ENCODE data around the gene YIPF3. TPM values are rescaled to one million over a fixed set of nuclear protein-coding genes. Genes with fewer than 3 reads are reported as not detected.
A peak's percentile ranks its signal among the peaks of the same experiment; 100 is the strongest.

YIPF3 gene
- total and polyA plus RNA-seq, 9 of the 15 experiments (the other 6 are each of a cell fraction or from before 2014, with no cell fraction given): 27.5 to 75.3 (median 57.6) TPM

DNA sequence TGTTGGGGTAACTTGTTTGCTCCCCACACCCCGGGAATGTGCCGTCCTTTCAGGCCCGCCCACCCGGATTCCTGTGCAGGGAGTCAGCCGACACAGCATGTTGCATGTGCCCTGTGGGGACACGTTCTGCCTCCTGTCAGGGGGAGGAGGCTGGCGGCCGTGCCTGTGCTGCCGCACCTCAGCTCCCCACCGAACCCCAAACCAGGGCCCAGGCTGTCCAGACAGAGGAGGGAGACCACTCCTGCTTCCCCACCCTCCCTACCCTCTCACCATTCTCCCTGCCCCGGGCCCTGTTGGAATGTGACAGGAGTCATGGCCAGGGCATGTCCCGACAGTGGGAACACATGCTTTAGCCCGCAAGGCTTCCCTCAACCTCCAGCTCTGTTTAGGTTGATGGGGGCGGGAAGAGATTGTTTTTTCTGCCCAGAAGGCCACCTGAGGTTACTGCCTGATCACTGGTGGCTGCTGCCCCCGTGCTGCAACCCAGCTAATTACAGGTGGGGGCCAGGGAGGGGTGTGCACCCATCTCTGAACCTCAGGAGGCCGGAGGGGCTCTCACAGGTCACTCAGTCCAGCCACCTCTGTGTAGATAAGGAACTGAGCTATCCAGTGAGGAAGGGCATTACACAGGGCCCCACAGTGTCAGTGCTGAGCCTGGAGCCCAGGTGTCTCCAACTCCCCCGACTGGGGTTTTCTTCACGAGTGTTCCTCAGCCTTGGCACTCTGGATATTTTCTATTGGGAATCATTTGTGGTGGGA, 20.2 kb downstream of the YIPF3 start (continued):
- TF ChIP-seq, protein P1, sequence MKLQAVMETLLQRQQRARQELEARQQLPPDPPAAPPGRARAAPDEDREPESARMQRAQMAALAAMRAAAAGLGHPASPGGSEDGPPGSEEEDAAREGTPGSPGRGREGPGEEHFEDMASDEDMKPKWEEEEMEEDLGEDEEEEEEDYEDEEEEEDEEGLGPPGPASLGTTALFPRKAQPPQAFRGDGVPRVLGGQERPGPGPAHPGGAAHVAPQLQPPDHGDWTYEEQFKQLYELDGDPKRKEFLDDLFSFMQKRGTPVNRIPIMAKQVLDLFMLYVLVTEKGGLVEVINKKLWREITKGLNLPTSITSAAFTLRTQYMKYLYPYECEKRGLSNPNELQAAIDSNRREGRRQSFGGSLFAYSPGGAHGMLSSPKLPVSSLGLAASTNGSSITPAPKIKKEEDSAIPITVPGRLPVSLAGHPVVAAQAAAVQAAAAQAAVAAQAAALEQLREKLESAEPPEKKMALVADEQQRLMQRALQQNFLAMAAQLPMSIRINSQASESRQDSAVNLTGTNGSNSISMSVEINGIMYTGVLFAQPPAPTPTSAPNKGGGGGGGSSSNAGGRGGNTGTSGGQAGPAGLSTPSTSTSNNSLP (IDR thresholded peaks at IDR 0.05; ENCODE audit: borderline replicate concordance, low read depth, low read length): no peak
- TF ChIP-seq, protein P2, sequence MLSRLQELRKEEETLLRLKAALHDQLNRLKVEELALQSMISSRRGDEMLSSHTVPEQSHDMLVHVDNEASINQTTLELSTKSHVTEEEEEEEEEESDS (CRISPR knock-in tag; IDR thresholded peaks at IDR 0.05): no peak
- TF ChIP-seq ZNF57 (CRISPR knock-in tag; IDR thresholded peaks at IDR 0.05) (no peak), RFX1 (IDR thresholded peaks at IDR 0.05) (no peak), KLF6 (CRISPR knock-in tag; IDR thresholded peaks at IDR 0.05; ENCODE audit: borderline replicate concordance) (no peak), ZKSCAN8 (CRISPR knock-in tag; IDR thresholded peaks at IDR 0.05) (no peak), SMARCA5 (IDR thresholded peaks at IDR 0.05) (no peak), ZNF197 (CRISPR knock-in tag; IDR thresholded peaks at IDR 0.05; ENCODE audit: low read depth) (no peak), STAG1 (CRISPR knock-in tag; IDR thresholded peaks at IDR 0.05; ENCODE audit: borderline replicate concordance) (peak; percentile 70; the same call in 1 of the 2 replicates), TAL1 (IDR thresholded peaks at IDR 0.05) (no peak), ZNF717 (CRISPR knock-in tag; IDR thresholded peaks at IDR 0.05) (no peak), DACH1 (IDR thresholded peaks at IDR 0.05; ENCODE audit: partially characterized antibody) (peak; percentile 13), ZNF274 (IDR thresholded peaks at IDR 0.05; ENCODE audit: borderline replicate concordance, low read depth, low read length) (no peak), MYNN (IDR thresholded peaks at IDR 0.05) (peak; percentile 36; the same call in 1 of the 2 replicates), MYNN (CRISPR knock-in tag; IDR thresholded peaks at IDR 0.05) (no peak), CHCHD3 (CRISPR knock-in tag; IDR thresholded peaks at IDR 0.05) (no peak)
- TF ChIP-seq, protein P3, sequence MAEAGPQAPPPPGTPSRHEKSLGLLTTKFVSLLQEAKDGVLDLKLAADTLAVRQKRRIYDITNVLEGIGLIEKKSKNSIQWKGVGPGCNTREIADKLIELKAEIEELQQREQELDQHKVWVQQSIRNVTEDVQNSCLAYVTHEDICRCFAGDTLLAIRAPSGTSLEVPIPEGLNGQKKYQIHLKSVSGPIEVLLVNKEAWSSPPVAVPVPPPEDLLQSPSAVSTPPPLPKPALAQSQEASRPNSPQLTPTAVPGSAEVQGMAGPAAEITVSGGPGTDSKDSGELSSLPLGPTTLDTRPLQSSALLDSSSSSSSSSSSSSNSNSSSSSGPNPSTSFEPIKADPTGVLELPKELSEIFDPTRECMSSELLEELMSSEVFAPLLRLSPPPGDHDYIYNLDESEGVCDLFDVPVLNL (CRISPR knock-in tag; IDR thresholded peaks at IDR 0.05; ENCODE audit: low read depth): no peak
- TF ChIP-seq, protein P4, sequence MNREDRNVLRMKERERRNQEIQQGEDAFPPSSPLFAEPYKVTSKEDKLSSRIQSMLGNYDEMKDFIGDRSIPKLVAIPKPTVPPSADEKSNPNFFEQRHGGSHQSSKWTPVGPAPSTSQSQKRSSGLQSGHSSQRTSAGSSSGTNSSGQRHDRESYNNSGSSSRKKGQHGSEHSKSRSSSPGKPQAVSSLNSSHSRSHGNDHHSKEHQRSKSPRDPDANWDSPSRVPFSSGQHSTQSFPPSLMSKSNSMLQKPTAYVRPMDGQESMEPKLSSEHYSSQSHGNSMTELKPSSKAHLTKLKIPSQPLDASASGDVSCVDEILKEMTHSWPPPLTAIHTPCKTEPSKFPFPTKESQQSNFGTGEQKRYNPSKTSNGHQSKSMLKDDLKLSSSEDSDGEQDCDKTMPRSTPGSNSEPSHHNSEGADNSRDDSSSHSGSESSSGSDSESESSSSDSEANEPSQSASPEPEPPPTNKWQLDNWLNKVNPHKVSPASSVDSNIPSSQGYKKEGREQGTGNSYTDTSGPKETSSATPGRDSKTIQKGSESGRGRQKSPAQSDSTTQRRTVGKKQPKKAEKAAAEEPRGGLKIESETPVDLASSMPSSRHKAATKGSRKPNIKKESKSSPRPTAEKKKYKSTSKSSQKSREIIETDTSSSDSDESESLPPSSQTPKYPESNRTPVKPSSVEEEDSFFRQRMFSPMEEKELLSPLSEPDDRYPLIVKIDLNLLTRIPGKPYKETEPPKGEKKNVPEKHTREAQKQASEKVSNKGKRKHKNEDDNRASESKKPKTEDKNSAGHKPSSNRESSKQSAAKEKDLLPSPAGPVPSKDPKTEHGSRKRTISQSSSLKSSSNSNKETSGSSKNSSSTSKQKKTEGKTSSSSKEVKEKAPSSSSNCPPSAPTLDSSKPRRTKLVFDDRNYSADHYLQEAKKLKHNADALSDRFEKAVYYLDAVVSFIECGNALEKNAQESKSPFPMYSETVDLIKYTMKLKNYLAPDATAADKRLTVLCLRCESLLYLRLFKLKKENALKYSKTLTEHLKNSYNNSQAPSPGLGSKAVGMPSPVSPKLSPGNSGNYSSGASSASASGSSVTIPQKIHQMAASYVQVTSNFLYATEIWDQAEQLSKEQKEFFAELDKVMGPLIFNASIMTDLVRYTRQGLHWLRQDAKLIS (CRISPR knock-in tag; IDR thresholded peaks at IDR 0.05): no peak
- TF ChIP-seq, protein P5, sequence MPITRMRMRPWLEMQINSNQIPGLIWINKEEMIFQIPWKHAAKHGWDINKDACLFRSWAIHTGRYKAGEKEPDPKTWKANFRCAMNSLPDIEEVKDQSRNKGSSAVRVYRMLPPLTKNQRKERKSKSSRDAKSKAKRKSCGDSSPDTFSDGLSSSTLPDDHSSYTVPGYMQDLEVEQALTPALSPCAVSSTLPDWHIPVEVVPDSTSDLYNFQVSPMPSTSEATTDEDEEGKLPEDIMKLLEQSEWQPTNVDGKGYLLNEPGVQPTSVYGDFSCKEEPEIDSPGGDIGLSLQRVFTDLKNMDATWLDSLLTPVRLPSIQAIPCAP (CRISPR knock-in tag; IDR thresholded peaks at IDR 0.05; ENCODE audit: borderline replicate concordance): no peak
- TF ChIP-seq, protein P6, sequence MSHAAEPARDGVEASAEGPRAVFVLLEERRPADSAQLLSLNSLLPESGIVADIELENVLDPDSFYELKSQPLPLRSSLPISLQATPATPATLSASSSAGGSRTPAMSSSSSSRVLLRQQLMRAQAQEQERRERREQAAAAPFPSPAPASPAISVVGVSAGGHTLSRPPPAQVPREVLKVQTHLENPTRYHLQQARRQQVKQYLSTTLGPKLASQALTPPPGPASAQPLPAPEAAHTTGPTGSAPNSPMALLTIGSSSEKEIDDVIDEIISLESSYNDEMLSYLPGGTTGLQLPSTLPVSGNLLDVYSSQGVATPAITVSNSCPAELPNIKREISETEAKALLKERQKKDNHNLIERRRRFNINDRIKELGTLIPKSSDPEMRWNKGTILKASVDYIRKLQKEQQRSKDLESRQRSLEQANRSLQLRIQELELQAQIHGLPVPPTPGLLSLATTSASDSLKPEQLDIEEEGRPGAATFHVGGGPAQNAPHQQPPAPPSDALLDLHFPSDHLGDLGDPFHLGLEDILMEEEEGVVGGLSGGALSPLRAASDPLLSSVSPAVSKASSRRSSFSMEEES (CRISPR knock-in tag; IDR thresholded peaks at IDR 0.05): no peak
